Ovary (tissue), 3 donors: ENCODE results near the gene ERMARD.

Experiments
- POLR2A ChIP-seq: fragments of 450-650 bp; IDR thresholded peaks from one replicate; pipeline ENCODE4 v1.6.1; 2017; ENCODE audit warnings: antibody characterized with exemption, mild to moderate bottlenecking, moderate library complexity
- TF ChIP-seq, protein P1 (sequence below), 3 donors: fragments of 450-650 bp in 2 of 3; fragments of 200-600 bp in 1 of 3; IDR thresholded peaks; one replicate each; pipeline versions ENCODE4 v1.5.1 to v1.8.0; 2016 to 2022; ENCODE audit warnings: antibody characterized with exemption in 3 of 3, mild to moderate bottlenecking in 1 of 3
- donor health status: DM: no; HTN: no; CAD: no.

DNA sequence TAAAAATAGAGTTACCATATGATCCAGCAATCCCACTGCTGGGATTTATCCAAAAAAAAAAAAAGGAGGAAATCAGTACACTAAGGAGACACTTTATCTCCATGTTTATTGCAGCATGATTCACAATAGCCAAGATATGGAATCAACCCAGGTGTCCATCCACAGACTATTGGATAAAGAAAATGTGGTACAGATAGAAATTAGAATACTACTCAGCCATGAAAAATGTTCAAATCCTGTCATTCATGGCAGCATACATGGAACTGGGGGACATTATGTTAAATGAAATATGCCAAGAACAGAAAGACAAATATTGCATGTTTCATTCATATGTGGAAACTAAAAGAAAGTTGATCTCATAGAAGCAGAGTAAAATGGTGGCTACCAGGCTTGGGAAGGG is 75.3 kb downstream of the ERMARD start:
- TF ChIP-seq, protein P1, sequence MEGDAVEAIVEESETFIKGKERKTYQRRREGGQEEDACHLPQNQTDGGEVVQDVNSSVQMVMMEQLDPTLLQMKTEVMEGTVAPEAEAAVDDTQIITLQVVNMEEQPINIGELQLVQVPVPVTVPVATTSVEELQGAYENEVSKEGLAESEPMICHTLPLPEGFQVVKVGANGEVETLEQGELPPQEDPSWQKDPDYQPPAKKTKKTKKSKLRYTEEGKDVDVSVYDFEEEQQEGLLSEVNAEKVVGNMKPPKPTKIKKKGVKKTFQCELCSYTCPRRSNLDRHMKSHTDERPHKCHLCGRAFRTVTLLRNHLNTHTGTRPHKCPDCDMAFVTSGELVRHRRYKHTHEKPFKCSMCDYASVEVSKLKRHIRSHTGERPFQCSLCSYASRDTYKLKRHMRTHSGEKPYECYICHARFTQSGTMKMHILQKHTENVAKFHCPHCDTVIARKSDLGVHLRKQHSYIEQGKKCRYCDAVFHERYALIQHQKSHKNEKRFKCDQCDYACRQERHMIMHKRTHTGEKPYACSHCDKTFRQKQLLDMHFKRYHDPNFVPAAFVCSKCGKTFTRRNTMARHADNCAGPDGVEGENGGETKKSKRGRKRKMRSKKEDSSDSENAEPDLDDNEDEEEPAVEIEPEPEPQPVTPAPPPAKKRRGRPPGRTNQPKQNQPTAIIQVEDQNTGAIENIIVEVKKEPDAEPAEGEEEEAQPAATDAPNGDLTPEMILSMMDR (IDR thresholded peaks at IDR 0.05): no peak
- TF ChIP-seq POLR2A: no peak
